ENCODE data around the gene CYSRT1. TPM values are rescaled to one million over a fixed set of nuclear protein-coding genes. Genes with fewer than 3 reads are reported as not detected.

CYSRT1 gene
- total RNA-seq, 1 experiment from 2014 or later = 1.7 TPM

- no peak for TF ChIP-seq CTCF (IDR thresholded peaks at IDR 0.05; ENCODE audit: insufficient read depth in 1 of 2, low read depth in 1 of 2, low read length in 1 of 2, severe bottlenecking in 1 of 2, unreplicated experiment in 1 of 2)
- Histone ChIP-seq H3K4me3 (ENCODE audit: low read depth, low read length) (no peak overlapping the region), H3K9me3 (0 out of 2 replicates have a peak, but pooled peaks cover 6% of the 10 kb centered on the region), H3K4me1 (no peaks in the 10 kb centered on the region), H3K36me3 (ENCODE audit: control insufficient read depth, insufficient read depth, low read length) (no peaks in the 10 kb centered on the region; the same call in none of the 2 replicates), H3K27me3 (replicated peaks; ENCODE audit: control insufficient read depth, insufficient read depth, low read length) (no peaks in the 10 kb centered on the region)
- no peak for DNase-seq
- Mint-ChIP-seq H3K36me3 (ENCODE audit: insufficient read depth, unreplicated experiment) (peaks cover 36% of the 10 kb centered on the region), H3K9me3 (ENCODE audit: unreplicated experiment) (no peaks in the 10 kb centered on the region), H3K4me3 (ENCODE audit: unreplicated experiment) (no peak overlapping the region), H3K27ac (ENCODE audit: unreplicated experiment) (no peak overlapping the region), H3K4me1 (ENCODE audit: low read depth, unreplicated experiment) (no peaks in the 10 kb centered on the region), H3K27me3 (ENCODE audit: insufficient read depth, unreplicated experiment) (no peaks in the 10 kb centered on the region)
- intact Hi-C loops (cut with micrococcal nuclease; ENCODE audit: unreplicated experiment) = no loop called here
- ChIA-PET POLR2A (no interaction called here), CTCF (interaction anchor here (0.9 to 1.2 kb wide), 2 partner anchors 11 to 39 kb away, joined by 3 to 4 read pairs; no protein-coding TSS in a partner anchor)
- no TSS peak for BruUV-seq (replicated peaks)
These were observed 50.2 kb downstream of the CYSRT1 start for GRCh38 chr9:137275203-137275587.

Other genes starting within 250 kb of the CYSRT1 start
- gene PTGDS, start 247.7 kb upstream of the CYSRT1 start, total RNA-seq (2022) = not detected in 2 replicates
- gene LCNL1, start 242.2 kb upstream of the CYSRT1 start, total RNA-seq (2022) = not detected in 2 replicates
- 66.2 TPM in 2 replicates for gene PAXX, start 232.8 kb upstream of the CYSRT1 start, total RNA-seq (2022)
- gene CLIC3, start 228.6 kb upstream of the CYSRT1 start, total RNA-seq (2022) = 4.5 and 4.7 TPM in 2 replicates
- 22.6 and 27.3 TPM in 2 replicates for gene ABCA2, start 196.9 kb upstream of the CYSRT1 start, total RNA-seq (2022)
- not detected in 2 replicates for gene FUT7, start 193.1 kb upstream of the CYSRT1 start, total RNA-seq (2022)
- gene NPDC1, start 179.0 kb upstream of the CYSRT1 start, total RNA-seq (2022) = 44.1 and 49.2 TPM in 2 replicates
- 2.9 and 3.4 TPM in 2 replicates for gene ENTPD2, start 171.1 kb upstream of the CYSRT1 start, total RNA-seq (2022)
- gene SAPCD2, start 154.6 kb upstream of the CYSRT1 start, total RNA-seq (2022) = 53.3 and 57.5 TPM in 2 replicates
- gene UAP1L1, start 147.7 kb upstream of the CYSRT1 start, total RNA-seq (2022) = 22.7 and 24.6 TPM in 2 replicates
- gene MAN1B1, start 138.2 kb upstream of the CYSRT1 start, total RNA-seq (2022) = 57.7 and 58.0 TPM in 2 replicates
- 230 and 247 TPM in 2 replicates for gene DPP7, start 110.4 kb upstream of the CYSRT1 start, total RNA-seq (2022)
- gene GRIN1, start 86.0 kb upstream of the CYSRT1 start, total RNA-seq (2022) = 1.9 and 3.7 TPM in 2 replicates
- 2.9 and 3.0 TPM in 2 replicates for gene LRRC26, start 55.1 kb upstream of the CYSRT1 start, total RNA-seq (2022)
- 0.70 TPM in 1 of 2 replicates, not detected in the other for gene TMEM210, start 53.1 kb upstream of the CYSRT1 start, total RNA-seq (2022)
- gene ANAPC2, start 36.6 kb upstream of the CYSRT1 start, total RNA-seq (2022) = 66.8 and 67.5 TPM in 2 replicates
- 62.3 and 62.7 TPM in 2 replicates for gene SSNA1, start 36.5 kb upstream of the CYSRT1 start, total RNA-seq (2022)
- 34.2 and 37.7 TPM in 2 replicates for gene TPRN, start 24.4 kb upstream of the CYSRT1 start, total RNA-seq (2022)
- 36.9 and 38.4 TPM in 2 replicates for gene TMEM203, start 19.5 kb upstream of the CYSRT1 start, total RNA-seq (2022)
- gene NDOR1, start 19.5 kb upstream of the CYSRT1 start, total RNA-seq (2022) = 29.0 and 31.8 TPM in 2 replicates
- 6.3 and 6.5 TPM in 2 replicates for gene RNF208, start 2.9 kb upstream of the CYSRT1 start, total RNA-seq (2022)
- 0.27 TPM in 1 of 2 replicates, not detected in the other for gene RNF224, start 2.3 kb downstream of the CYSRT1 start, total RNA-seq (2022)
- 0.19 TPM in 1 of 2 replicates, not detected in the other for gene SLC34A3, start 5.7 kb downstream of the CYSRT1 start, total RNA-seq (2022)
- gene TUBB4B, start 16.1 kb downstream of the CYSRT1 start, total RNA-seq (2022) = 481 and 487 TPM in 2 replicates
- not detected in 2 replicates for gene STPG3, start 26.1 kb downstream of the CYSRT1 start, total RNA-seq (2022)
- gene NELFB, start 30.2 kb downstream of the CYSRT1 start, total RNA-seq (2022) = 79.1 and 79.8 TPM in 2 replicates
- gene TOR4A, start 52.6 kb downstream of the CYSRT1 start, total RNA-seq (2022) = 1.8 and 1.9 TPM in 2 replicates
- 22.1 and 24.7 TPM in 2 replicates for gene NRARP, start 77.1 kb downstream of the CYSRT1 start, total RNA-seq (2022)
- 10.9 and 11.2 TPM in 2 replicates for gene EXD3, start 198.0 kb downstream of the CYSRT1 start, total RNA-seq (2022)
- gene NOXA1, start 198.2 kb downstream of the CYSRT1 start, total RNA-seq (2022) = 7.3 and 8.6 TPM in 2 replicates
- 8.5 and 8.6 TPM in 2 replicates for gene ENTPD8, start 216.2 kb downstream of the CYSRT1 start, total RNA-seq (2022)
- gene NSMF, start 234.2 kb downstream of the CYSRT1 start, total RNA-seq (2022) = 65.5 and 67.6 TPM in 2 replicates